GM23248 (cell line): ENCODE measurements around the gene IRAK1. TPM values are rescaled to one million over a fixed set of nuclear protein-coding genes. Genes with fewer than 3 reads are reported as not detected.

ENCODE experiments used
- DNase-seq: peaks from one replicate; pipeline ENCODE4 v3.0.0-alpha.2; 2015
- H2AFZ ChIP-seq: fragments of 200-600 bp; sonication (generic); 2 replicates; pipeline ENCODE4 v1.6.1; 2016; ENCODE audit warnings: antibody characterized with exemption
- H3F3A ChIP-seq: fragments of 200-600 bp; sonication (generic); 2 replicates; pipeline ENCODE4 v1.6.1; 2016; ENCODE audit warnings: mild to moderate bottlenecking, antibody characterized with exemption, mixed run types; ENCODE audit not compliant: insufficient read depth
- H3K27ac ChIP-seq: fragments of 200-600 bp; sonication (generic); 2 replicates; pipeline ENCODE4 v1.5.1; 2016; ENCODE audit warnings: mild to moderate bottlenecking
- H3K27me3 ChIP-seq: fragments of 200-600 bp; sonication (generic); replicated peaks from 2 replicates; pipeline ENCODE4 v1.6.1; 2016; ENCODE audit warnings: mild to moderate bottlenecking; ENCODE audit not compliant: insufficient read depth
- H3K36me3 ChIP-seq: fragments of 200-600 bp; sonication (generic); 2 replicates; pipeline ENCODE4 v1.6.1; 2016; ENCODE audit warnings: low read depth, mild to moderate bottlenecking
- H3K4me1 ChIP-seq: fragments of 200-600 bp; sonication (generic); 2 replicates; pipeline ENCODE4 v1.6.1; 2016; ENCODE audit warnings: mild to moderate bottlenecking; ENCODE audit not compliant: insufficient read depth
- H3K4me2 ChIP-seq: fragments of 200-600 bp; sonication (generic); one replicate; pipeline ENCODE4 v1.6.1; 2016; ENCODE audit warnings: mild to moderate bottlenecking; ENCODE audit not compliant: unreplicated experiment
- H3K4me3 ChIP-seq: fragments of 200-600 bp; sonication (generic); 2 replicates; pipeline ENCODE4 v1.5.1; 2016; ENCODE audit warnings: mild to moderate bottlenecking
- H3K79me2 ChIP-seq: fragments of 200-600 bp; sonication (generic); 2 replicates; pipeline ENCODE4 v1.6.1; 2016; ENCODE audit warnings: mild to moderate bottlenecking; ENCODE audit not compliant: insufficient read depth
- H3K9ac ChIP-seq: fragments of 200-600 bp; sonication (generic); 2 replicates; pipeline ENCODE4 v1.6.1; 2016; ENCODE audit warnings: mild to moderate bottlenecking
- H3K9me2 ChIP-seq: fragments of 200-600 bp; sonication (generic); 2 replicates; pipeline ENCODE4 v1.6.1; 2016; ENCODE audit warnings: mixed run types, mild to moderate bottlenecking, moderate library complexity; ENCODE audit not compliant: insufficient read depth
- H3K9me3 ChIP-seq: fragments of 200-600 bp; sonication (generic); one replicate; pipeline ENCODE4 v1.6.1; 2017; ENCODE audit warnings: low read depth
- H4K20me1 ChIP-seq: fragments of 200-600 bp; sonication (generic); 2 replicates; pipeline ENCODE4 v1.6.0; 2016; ENCODE audit not compliant: insufficient read depth
- EZH2 ChIP-seq: fragments of 200-600 bp; sonication (generic); IDR thresholded peaks from 2 replicates; pipeline ENCODE4 v1.6.1; 2018; ENCODE audit warnings: antibody characterized with exemption, mild to moderate bottlenecking; ENCODE audit not compliant: insufficient read depth, poor library complexity, severe bottlenecking
- EZH2phosphoT487 ChIP-seq: fragments of 200-600 bp; sonication (generic); IDR thresholded peaks from 2 replicates; pipeline ENCODE4 v1.6.1; 2018; ENCODE audit warnings: antibody characterized with exemption, moderate library complexity, mild to moderate bottlenecking, low read depth; ENCODE audit not compliant: insufficient read depth
- WGBS, 2 experiments: methylation state at CpG; one replicate each; pipeline ENCODE4 v1.1.6; 2015 to 2017; ENCODE audit warnings: low lambda C conversion rate in 2 of 2, low coverage in 1 of 2; ENCODE audit errors: missing lambda C conversion rate in 2 of 2; 5-methylcytosine and 5-hydroxymethylcytosine counted together
- in situ Hi-C: fragments of 300-500 bp; cut with MboI; formaldehyde crosslinking; loops from 2 replicates; pipeline ENCODE4 v1.15.0; 2020
- polyA plus RNA-seq: library from polyadenylated mRNA; unstranded; fragments of >200 nt; fragmentation: Nextera tagmentation; extraction: Ambion mirVana; gene quantifications from 2 replicates; pipeline ENCODE4 v1.2.1, GENCODE V29; 2016
- total RNA-seq: library from RNA; depleted of rRNA; stranded (reverse); fragments of >200 nt; shearing (Covaris generic); gene quantifications from 2 replicates; pipeline ENCODE4 v1.2.3, GENCODE V29; 2014

Gene IRAK1
- total and polyA plus RNA-seq, 2 experiments from 2014 or later = 54.7 to 58.7 TPM

- in situ Hi-C loops = no loop called here
- Histone ChIP-seq H4K20me1 (peaks cover 4% of the 10 kb centered on the region; the same call in 1 of the 2 replicates), H3K79me2 (peaks cover 97% of the 10 kb centered on the region), H3K9ac (no peak overlapping the region), H3K4me2 (no peak overlapping the region), H3K27me3 (no peaks in the 10 kb centered on the region), H3K4me3 (no peak overlapping the region), H3K36me3 (no peaks in the 10 kb centered on the region), H3K9me3 (no peaks in the 10 kb centered on the region), H3K27ac (no peak overlapping the region), H3K4me1 (0 out of 2 replicates have a peak, but pooled peaks cover 3% of the 10 kb centered on the region), H2AFZ (no peak overlapping the region), H3K9me2 (no peaks in the 10 kb centered on the region), H3F3A (no peaks in the 10 kb centered on the region)
- WGBS, 2 experiments = 100% methylated on average over 1 of the region's 1 CpG
- TF ChIP-seq EZH2phosphoT487 = no peak
- no peak for TF ChIP-seq EZH2
- DNase-seq = no peak
Measured at GRCh38 chrX:154057791-154058190, 38.1 kb upstream of the IRAK1 start.

DNA sequence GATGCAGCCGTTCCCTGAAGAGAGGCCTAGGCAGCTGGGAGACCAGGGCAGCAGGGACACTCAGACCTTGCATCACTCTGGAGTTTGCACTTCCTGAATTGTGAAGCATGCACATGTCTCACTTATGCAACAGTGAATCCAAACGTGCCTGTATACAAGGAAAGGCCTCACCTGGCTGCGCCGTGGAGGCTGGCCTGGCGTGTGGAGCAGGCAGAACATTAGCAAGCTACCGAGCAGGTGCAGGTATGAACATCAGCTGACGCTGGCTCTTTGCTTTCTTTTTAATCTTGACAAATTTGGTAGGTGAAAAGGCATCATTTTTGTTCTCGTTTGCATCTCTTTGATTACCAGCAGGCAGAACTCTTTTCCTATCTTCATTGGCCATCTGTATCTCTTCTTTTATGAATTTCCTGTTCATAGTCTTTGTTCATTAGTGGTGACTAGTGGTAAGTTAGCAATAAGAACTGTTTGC is 37.1 kb upstream of the IRAK1 start:
- peak; percentile 43 for DNase-seq
- no peak overlapping the region for H3K4me2 ChIP-seq
- no peaks in the 10 kb centered on the region for H3K36me3 ChIP-seq
- no peak for TF ChIP-seq EZH2phosphoT487
- TF ChIP-seq EZH2 = no peak
- no peaks in the 10 kb centered on the region for H3K9me3 ChIP-seq
- H3K9me2 ChIP-seq = no peaks in the 10 kb centered on the region
- H3K27me3 ChIP-seq = no peaks in the 10 kb centered on the region
- H4K20me1 ChIP-seq = peaks cover 4% of the 10 kb centered on the region; the same call in 1 of the 2 replicates
- WGBS, 2 experiments = 83 to 94% methylated on average over 5 to 8 of the region's 8 CpGs
- H3K27ac ChIP-seq = peak overlapping the region; percentile 35; the same call in 1 of the 2 replicates
- H3K4me3 ChIP-seq = no peak overlapping the region
- peaks cover 96% of the 10 kb centered on the region for H3K79me2 ChIP-seq
- in situ Hi-C loops = no loop called here
- H3K4me1 ChIP-seq = 0 out of 2 replicates have a peak, but pooled peaks cover 3% of the 10 kb centered on the region
- no peaks in the 10 kb centered on the region for H3F3A ChIP-seq
- H3K9ac ChIP-seq = no peak overlapping the region
- no peak overlapping the region for H2AFZ ChIP-seq

GRCh38 chrX:154051201-154051810 is 31.6 kb upstream of the IRAK1 start:
- H3K4me3 ChIP-seq = no peak overlapping the region
- H3K9me3 ChIP-seq = no peaks in the 10 kb centered on the region
- H3K79me2 ChIP-seq = peaks cover 92% of the 10 kb centered on the region
- H3K4me1 ChIP-seq = peaks cover 21% of the 10 kb centered on the region
- H3K27ac ChIP-seq = peak overlapping the region; percentile 37; the same call in 1 of the 2 replicates
- peak; percentile 67 for DNase-seq
- WGBS, 2 experiments = 21 to 26% methylated on average over 7 to 8 of the region's 8 CpGs
- H3F3A ChIP-seq = peaks cover 12% of the 10 kb centered on the region
- H2AFZ ChIP-seq = no peak overlapping the region
- H4K20me1 ChIP-seq = no peaks in the 10 kb centered on the region
- H3K9me2 ChIP-seq = no peaks in the 10 kb centered on the region
- H3K27me3 ChIP-seq = no peaks in the 10 kb centered on the region
- H3K36me3 ChIP-seq = no peaks in the 10 kb centered on the region; the same call in 1 of the 2 replicates
- peak overlapping the region; percentile 31; the same call in 1 of the 2 replicates for H3K9ac ChIP-seq
- no peak overlapping the region for H3K4me2 ChIP-seq
- TF ChIP-seq EZH2 (no peak), EZH2phosphoT487 (no peak)
- in situ Hi-C loops = no loop called here

DNA sequence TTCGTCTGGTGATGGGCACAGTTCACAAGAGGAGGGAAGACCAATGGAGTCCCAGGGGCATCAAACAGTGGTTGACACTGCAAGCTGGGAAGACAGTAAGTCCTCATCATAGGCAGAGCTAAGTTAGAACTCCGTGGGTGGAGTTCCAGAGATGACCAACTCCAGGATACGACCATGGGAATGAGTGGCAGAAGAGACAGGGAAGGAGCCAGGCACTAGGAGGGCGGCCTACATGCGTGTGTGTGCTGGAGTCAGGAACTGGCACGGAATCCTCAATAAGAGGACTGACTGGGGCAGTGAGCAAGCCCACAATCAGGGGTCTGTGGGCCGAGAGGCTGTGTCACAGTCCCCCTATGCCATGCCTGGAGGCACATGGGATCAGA is 30.4 kb upstream of the IRAK1 start:
- peaks cover 84% of the 10 kb centered on the region for H3K79me2 ChIP-seq
- peaks cover 32% of the 10 kb centered on the region for H3K4me1 ChIP-seq
- WGBS, 2 experiments = 12% methylated on average over 7 of the region's 7 CpGs
- DNase-seq = peak; percentile 74
- H2AFZ ChIP-seq = no peak overlapping the region
- H4K20me1 ChIP-seq = no peaks in the 10 kb centered on the region
- no peaks in the 10 kb centered on the region for H3K27me3 ChIP-seq
- peaks cover 13% of the 10 kb centered on the region for H3F3A ChIP-seq
- no peaks in the 10 kb centered on the region; the same call in 1 of the 2 replicates for H3K36me3 ChIP-seq
- in situ Hi-C loops = no loop called here
- no peak overlapping the region for H3K4me3 ChIP-seq
- H3K9ac ChIP-seq = peak overlapping the region; percentile 36
- no peaks in the 10 kb centered on the region for H3K9me3 ChIP-seq
- H3K9me2 ChIP-seq = no peaks in the 10 kb centered on the region
- H3K27ac ChIP-seq = peak overlapping the region; percentile 37
- TF ChIP-seq EZH2 (no peak), EZH2phosphoT487 (no peak)
- H3K4me2 ChIP-seq = no peak overlapping the region
